Stimulated activated naive CD8-positive, alpha-beta T cell treated with anti-CD3 and anti-CD28 coated beads, Interleukin-15, Interleukin-2, amounts not matched to agents 100 U/mL and 50 U/mL, for 24 hours (primary cell): ENCODE measurements around the gene NTRK3.

Experiments
- ATAC-seq: fragments of 150-1000 bp; cut with Tn5 transposase; one replicate; pipeline ENCODE4 v1.10.0; 2021
- DNase-seq: peaks from one replicate; pipeline ENCODE4 v3.0.0; 2021

The NTRK3 gene

GRCh38 chr15:88257311-88258092, 963 bp upstream of the NTRK3 start:
- DNase-seq (peak; percentile 14), ATAC-seq (no peak)

GRCh38 chr15:88255484-88256278, 858 bp downstream of the NTRK3 start:
- ATAC-seq (no peak), DNase-seq (peak; percentile 6)

GRCh38 chr15:88255087-88255483, 1.5 kb downstream of the NTRK3 start:
- ATAC-seq, result no peak
- no peak for DNase-seq

- no peak for ATAC-seq
- DNase-seq, result no peak
Measured at GRCh38 chr15:88252441-88252840, 4.1 kb downstream of the NTRK3 start.

GRCh38 chr15:88250826-88251225, 5.7 kb downstream of the NTRK3 start:
- no peak for DNase-seq
- no peak for ATAC-seq

- ATAC-seq (no peak), DNase-seq (no peak)
Measured at GRCh38 chr15:88249220-88249619, 7.3 kb downstream of the NTRK3 start.

GRCh38 chr15:88247914-88248313, 8.6 kb downstream of the NTRK3 start:
- DNase-seq, result no peak
- ATAC-seq, result no peak

- DNase-seq, result peak; percentile 77
Measured at GRCh38 chr15:88246666-88247446, 9.7 kb downstream of the NTRK3 start.

GRCh38 chr15:88246081-88246480, 10.5 kb downstream of the NTRK3 start:
- ATAC-seq (no peak), DNase-seq (no peak)

More at GRCh38 chr15:88246666-88247446, 9.7 kb downstream of the NTRK3 start:
- ATAC-seq, result peak; percentile 84

GRCh38 chr15:88243895-88244787, 12.4 kb downstream of the NTRK3 start:
- DNase-seq (peak; percentile 32), ATAC-seq (no peak)

GRCh38 chr15:88242586-88243555, 13.7 kb downstream of the NTRK3 start:
- ATAC-seq, result no peak
- DNase-seq, result no peak

- DNase-seq (no peak), ATAC-seq (no peak)
Measured at GRCh38 chr15:88241461-88241860, 15.1 kb downstream of the NTRK3 start.

- DNase-seq, result no peak
- no peak for ATAC-seq
Measured at GRCh38 chr15:88241060-88241459, 15.5 kb downstream of the NTRK3 start.

GRCh38 chr15:88239594-88239993, 16.9 kb downstream of the NTRK3 start:
- ATAC-seq, result no peak
- no peak for DNase-seq

- no peak for DNase-seq
Measured at GRCh38 chr15:88238618-88239430, 17.7 kb downstream of the NTRK3 start.

GRCh38 chr15:88234711-88235110, 21.8 kb downstream of the NTRK3 start:
- no peak for DNase-seq

More at GRCh38 chr15:88238618-88239430, 17.7 kb downstream of the NTRK3 start:
- no peak for ATAC-seq

GRCh38 chr15:88233921-88234320, 22.6 kb downstream of the NTRK3 start:
- DNase-seq (no peak), ATAC-seq (no peak)

More at GRCh38 chr15:88234711-88235110, 21.8 kb downstream of the NTRK3 start:
- ATAC-seq, result no peak

- DNase-seq (no peak), ATAC-seq (no peak)
Measured at GRCh38 chr15:88232771-88233201, 23.8 kb downstream of the NTRK3 start.

GRCh38 chr15:88231909-88232644, 24.5 kb downstream of the NTRK3 start:
- DNase-seq, result no peak
- ATAC-seq, result no peak
